SK-N-SH (cell line): ENCODE data around the gene PRR9. TPM values are rescaled to one million over a fixed set of nuclear protein-coding genes. Genes with fewer than 3 reads are reported as not detected.

Experiments
- CTCF ChIA-PET: fragments of 300-600, 350-600 bp; formaldehyde crosslinking; extraction: SDS; loops from one replicate; lab custom pipeline; 2021; lab: Yijun Ruan, JAX
- POLR2A ChIA-PET: fragments of 350-600 bp; sonication (Branson Sonifier 250); formaldehyde crosslinking; extraction: SDS; loops from one replicate; lab custom pipeline; 2020; ENCODE audit warnings: antibody characterized with exemption, inconsistent platforms; lab: Yijun Ruan, JAX
- DNase-seq: peaks from one replicate; pipeline ENCODE4 v3.0.0; 2012
- H2AFZ ChIP-seq: fragments of 200-600 bp; sonication (generic); 2 replicates; pipeline ENCODE4 v1.8.1; 2016; ENCODE audit warnings: antibody characterized with exemption, mild to moderate bottlenecking, low read depth
- H3F3A ChIP-seq: fragments of 200-600 bp; sonication (generic); replicated peaks from 2 replicates; pipeline ENCODE3; 2016; ENCODE audit warnings: antibody characterized with exemption, mild to moderate bottlenecking; ENCODE audit not compliant: insufficient read depth
- H3K27ac ChIP-seq, 2 experiments: fragments of 200-500 bp in 1 of 2; fragments of 200-600 bp in 1 of 2; sonication (Bioruptor generic) in 1 of 2; sonication (generic), shearing (Covaris generic) in 1 of 2; 2 replicates each; pipeline versions ENCODE4 v1.5.1 to v1.6.1; 2014 to 2016; ENCODE audit warnings: low read depth in 2 of 2, inconsistent platforms in 1 of 2, low read length in 1 of 2, mild to moderate bottlenecking in 1 of 2, mixed read lengths in 1 of 2
- H3K27me3 ChIP-seq: fragments of 200-600 bp; sonication (generic), shearing (Covaris generic); 2 replicates; pipeline ENCODE4 v1.6.1; 2016; ENCODE audit warnings: mixed run types; ENCODE audit not compliant: insufficient read depth
- H3K36me3 ChIP-seq, 2 experiments: fragments of 200-500 bp in 1 of 2; fragments of 200-600 bp in 1 of 2; sonication (Bioruptor generic) in 1 of 2; sonication (generic) in 1 of 2; replicated peaks in 1 of 2; 2 replicates each; pipeline versions ENCODE3 to v1.5.1; 2014 to 2016; ENCODE audit warnings: low read length in 1 of 2, mild to moderate bottlenecking in 1 of 2; ENCODE audit not compliant: insufficient read depth in 2 of 2, control insufficient read depth in 1 of 2
- H3K4me1 ChIP-seq, 2 experiments: fragments of 200-500 bp in 1 of 2; fragments of 200-600 bp in 1 of 2; sonication (Bioruptor generic) in 1 of 2; sonication (generic), shearing (Covaris generic) in 1 of 2; 2 replicates each; pipeline versions ENCODE4 v1.5.1 to v1.6.1; 2014 to 2016; ENCODE audit warnings: low read depth in 1 of 2, low read length in 1 of 2, mixed run types in 1 of 2; ENCODE audit not compliant: insufficient read depth in 2 of 2, control insufficient read depth in 1 of 2
- H3K4me2 ChIP-seq: fragments of 200-600 bp; sonication (generic), shearing (Covaris generic); 2 replicates; pipeline ENCODE4 v1.6.1; 2017; ENCODE audit warnings: mixed run types
- H3K4me3 ChIP-seq, 2 experiments: fragments of 200-500 bp in 1 of 2; fragments of 200-600 bp in 1 of 2; sonication (Bioruptor generic) in 1 of 2; sonication (generic), shearing (Covaris generic) in 1 of 2; 2 replicates each; pipeline versions ENCODE4 v1.5.1 to v1.8.1; 2014 to 2016; ENCODE audit warnings: low read depth in 2 of 2, inconsistent platforms in 1 of 2, low read length in 1 of 2, mild to moderate bottlenecking in 1 of 2, mixed read lengths in 1 of 2, moderate library complexity in 1 of 2
- H3K79me2 ChIP-seq: fragments of 200-600 bp; sonication (generic); 2 replicates; pipeline ENCODE4 v1.8.1; 2017; ENCODE audit warnings: mild to moderate bottlenecking; ENCODE audit not compliant: insufficient read depth
- H3K9ac ChIP-seq: fragments of 200-600 bp; sonication (generic); 2 replicates; pipeline ENCODE4 v1.6.1; 2017; ENCODE audit warnings: mixed run types
- H3K9me2 ChIP-seq: fragments of 200-600 bp; sonication (generic); 2 replicates; pipeline ENCODE4 v1.6.1; 2017; ENCODE audit warnings: mixed run types
- H3K9me3 ChIP-seq: fragments of 200-600 bp; sonication (generic); 2 replicates; pipeline ENCODE4 v1.6.1; 2017; ENCODE audit warnings: mixed run types, mild to moderate bottlenecking, moderate library complexity
- H4K20me1 ChIP-seq: fragments of 200-600 bp; sonication (generic); 2 replicates; pipeline ENCODE4 v1.6.1; 2017; ENCODE audit warnings: mild to moderate bottlenecking, mixed run types; ENCODE audit not compliant: insufficient read depth
- CHD2 ChIP-seq: fragments of 150-350 bp; IDR thresholded peaks from 2 replicates; pipeline ENCODE4 v1.6.1; 2018; ENCODE audit warnings: low read length; ENCODE audit not compliant: partially characterized antibody
- EZH2phosphoT487 ChIP-seq: fragments of 200-600 bp; sonication (generic); IDR thresholded peaks from 2 replicates; pipeline ENCODE4 v1.6.1; 2017; ENCODE audit warnings: low read depth, mixed run types, mild to moderate bottlenecking, antibody characterized with exemption, moderate library complexity, borderline replicate concordance
- NFIC ChIP-seq: IDR thresholded peaks from 2 replicates; pipeline ENCODE4 v1.4.0; 2012; ENCODE audit warnings: borderline replicate concordance
- RAD21 ChIP-seq: IDR thresholded peaks from 2 replicates; pipeline ENCODE4 v1.6.1; 2012; ENCODE audit warnings: mild to moderate bottlenecking, low read length
- REST ChIP-seq: IDR thresholded peaks from 2 replicates; pipeline ENCODE4 v1.6.1; 2012; ENCODE audit warnings: mild to moderate bottlenecking, low read depth, low read length, moderate library complexity
- USF2 ChIP-seq: fragments of 150-350 bp; IDR thresholded peaks from 2 replicates; pipeline ENCODE4 v1.6.1; 2017; ENCODE audit warnings: antibody characterized with exemption, low read length, low read depth, borderline replicate concordance
- WGBS: methylation state at CpG from one replicate; pipeline ENCODE4 v1.1.6; 2017; ENCODE audit warnings: low lambda C conversion rate; 5-methylcytosine and 5-hydroxymethylcytosine counted together
- polyA plus RNA-seq, 3 experiments: library from polyadenylated mRNA; depleted of rRNA; stranded (reverse); fragments of >200 nt; gene quantifications; 2 replicates each; pipeline ENCODE4 v1.2.3, GENCODE V29; 2012
- TF ChIP-seq, protein P1 (sequence below): IDR thresholded peaks from 2 replicates; pipeline ENCODE4 v1.4.0; 2012; ENCODE audit warnings: low read depth, borderline replicate concordance

Gene PRR9
- polyA plus RNA-seq, 1 of the 3 experiments (the other 2 are of a cell fraction): not detected

- H3K79me2 ChIP-seq: no peaks in the 10 kb centered on the region
- POLR2A ChIA-PET: no interaction called here
- no peaks in the 10 kb centered on the region for H3K9me2 ChIP-seq
- TF ChIP-seq CHD2: no peak
- TF ChIP-seq USF2: no peak
- TF ChIP-seq, protein P1, sequence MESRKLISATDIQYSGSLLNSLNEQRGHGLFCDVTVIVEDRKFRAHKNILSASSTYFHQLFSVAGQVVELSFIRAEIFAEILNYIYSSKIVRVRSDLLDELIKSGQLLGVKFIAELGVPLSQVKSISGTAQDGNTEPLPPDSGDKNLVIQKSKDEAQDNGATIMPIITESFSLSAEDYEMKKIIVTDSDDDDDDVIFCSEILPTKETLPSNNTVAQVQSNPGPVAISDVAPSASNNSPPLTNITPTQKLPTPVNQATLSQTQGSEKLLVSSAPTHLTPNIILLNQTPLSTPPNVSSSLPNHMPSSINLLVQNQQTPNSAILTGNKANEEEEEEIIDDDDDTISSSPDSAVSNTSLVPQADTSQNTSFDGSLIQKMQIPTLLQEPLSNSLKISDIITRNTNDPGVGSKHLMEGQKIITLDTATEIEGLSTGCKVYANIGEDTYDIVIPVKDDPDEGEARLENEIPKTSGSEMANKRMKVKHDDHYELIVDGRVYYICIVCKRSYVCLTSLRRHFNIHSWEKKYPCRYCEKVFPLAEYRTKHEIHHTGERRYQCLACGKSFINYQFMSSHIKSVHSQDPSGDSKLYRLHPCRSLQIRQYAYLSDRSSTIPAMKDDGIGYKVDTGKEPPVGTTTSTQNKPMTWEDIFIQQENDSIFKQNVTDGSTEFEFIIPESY: no peak
- TF ChIP-seq EZH2phosphoT487: peak; percentile 49; the same call in 1 of the 2 replicates
- no peaks in the 10 kb centered on the region for H3K9me3 ChIP-seq
- no peak overlapping the region for H3K27ac ChIP-seq
- CTCF ChIA-PET: no interaction called here
- no peaks in the 10 kb centered on the region; a peak in 1 of 4 replicates for H3K4me1 ChIP-seq
- no peaks in the 10 kb centered on the region for H3F3A ChIP-seq
- H3K4me3 ChIP-seq: peak overlapping the region; percentile 34 to 56; a peak in 3 of 4 replicates
- DNase-seq: peak; percentile 51
- peak overlapping the region; percentile 80; the same call in 1 of the 2 replicates for H3K4me2 ChIP-seq
- peaks cover 55% of the 10 kb centered on the region for H3K27me3 ChIP-seq
- H3K9ac ChIP-seq: no peak overlapping the region
- no peak overlapping the region for H2AFZ ChIP-seq
- WGBS: 28% methylated on average over 21 of the region's 45 CpGs
- no peaks in the 10 kb centered on the region for H4K20me1 ChIP-seq
- H3K36me3 ChIP-seq: no peaks in the 10 kb centered on the region
Observed at GRCh38 chr1:153260585-153261280, 43.3 kb downstream of the PRR9 start.

DNA sequence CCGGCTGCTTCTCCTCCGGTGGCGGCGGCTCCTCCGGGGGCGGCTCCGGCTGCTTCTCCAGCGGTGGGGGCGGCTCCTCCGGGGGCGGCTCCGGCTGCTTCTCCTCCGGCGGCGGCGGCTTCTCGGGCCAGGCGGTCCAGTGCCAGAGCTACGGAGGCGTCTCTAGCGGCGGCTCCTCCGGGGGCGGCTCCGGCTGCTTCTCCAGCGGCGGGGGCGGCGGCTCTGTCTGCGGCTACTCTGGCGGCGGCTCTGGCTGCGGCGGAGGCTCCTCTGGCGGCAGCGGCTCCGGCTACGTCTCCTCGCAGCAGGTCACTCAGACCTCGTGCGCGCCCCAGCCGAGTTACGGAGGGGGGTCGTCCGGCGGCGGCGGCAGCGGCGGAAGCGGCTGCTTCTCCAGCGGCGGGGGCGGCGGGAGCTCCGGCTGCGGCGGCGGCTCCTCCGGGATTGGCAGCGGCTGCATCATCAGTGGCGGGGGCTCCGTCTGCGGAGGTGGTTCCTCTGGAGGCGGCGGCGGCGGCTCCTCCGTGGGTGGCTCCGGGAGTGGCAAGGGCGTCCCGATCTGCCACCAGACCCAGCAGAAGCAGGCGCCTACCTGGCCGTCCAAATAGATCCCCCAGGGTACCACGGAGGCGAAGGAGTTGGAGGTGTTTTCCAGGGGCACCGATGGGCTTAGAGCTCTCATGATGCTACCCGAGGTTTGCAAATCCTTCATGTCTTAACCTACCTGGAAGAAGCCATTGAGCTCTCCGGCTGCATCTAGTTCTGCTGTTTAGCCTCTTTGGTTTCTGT is 44.1 kb downstream of the PRR9 start:
- peak; percentile 69 for DNase-seq
- ChIA-PET POLR2A (no interaction called here), CTCF (interaction anchor here (1.6 kb wide), 1 partner anchor 27 kb away, joined by 3 read pairs; no protein-coding TSS in a partner anchor)
- Histone ChIP-seq H3K4me2 (peak overlapping the region; percentile 80), H3K9ac (no peak overlapping the region), H3K36me3 (no peaks in the 10 kb centered on the region), H3K9me2 (no peaks in the 10 kb centered on the region), H3K79me2 (no peaks in the 10 kb centered on the region), H3K27ac (no peak overlapping the region), H3K4me1 (no peaks in the 10 kb centered on the region; a peak in 1 of 4 replicates), H3F3A (no peaks in the 10 kb centered on the region), H3K4me3 (peak overlapping the region; percentile 34 to 56), H3K9me3 (no peaks in the 10 kb centered on the region), H2AFZ (0 out of 2 replicates have a peak overlapping the region, but pooled peaks have one; percentile 11), H3K27me3 (peaks cover 55% of the 10 kb centered on the region), H4K20me1 (no peaks in the 10 kb centered on the region)
- WGBS: under 1% methylated on average over 20 of the region's 80 CpGs
- TF ChIP-seq REST: no peak
- TF ChIP-seq RAD21: no peak
- no peak for TF ChIP-seq NFIC
- TF ChIP-seq, all 33 proteins: peak for 0
